Left ventricle myocardium inferior (tissue), 1 donor: ENCODE results near the gene KBTBD12. TPM values are rescaled to one million over a fixed set of nuclear protein-coding genes. Genes with fewer than 3 reads are reported as not detected.

ENCODE experiments used
- DNase-seq: peaks from one replicate; pipeline ENCODE4 v3.0.0-alpha.2; 2020
- H3K27ac ChIP-seq: fragments of 200-600 bp; replicated peaks from 2 replicates; pipeline ENCODE4 v1.8.0; 2021
- H3K27me3 ChIP-seq: fragments of 200-600 bp; 2 replicates; pipeline ENCODE4 v1.8.0; 2021; ENCODE audit warnings: low read depth
- H3K36me3 ChIP-seq: fragments of 200-600 bp; 2 replicates; pipeline ENCODE4 v1.8.0; 2021
- H3K4me1 ChIP-seq: fragments of 200-600 bp; 2 replicates; pipeline ENCODE4 v1.8.0; 2021
- H3K4me3 ChIP-seq: fragments of 200-600 bp; 2 replicates; pipeline ENCODE4 v1.8.0; 2021; ENCODE audit warnings: mild to moderate bottlenecking, moderate library complexity
- H3K9me3 ChIP-seq: fragments of 200-600 bp; replicated peaks from 2 replicates; pipeline ENCODE4 v1.8.0; 2021
- CTCF ChIP-seq: fragments of 200-600 bp; IDR thresholded peaks from 2 replicates; pipeline ENCODE4 v1.8.0; 2021; ENCODE audit warnings: antibody characterized with exemption, mild to moderate bottlenecking, borderline replicate concordance
- intact Hi-C: fragments of 100-400 bp; cut with micrococcal nuclease; formaldehyde crosslinking; loops from one replicate; pipeline ENCODE4 v1.11.0; 2022
- total RNA-seq: library from RNA; stranded (reverse); fragmentation: NEBNext Ultra II Directional; extraction: Animal tissue kit (Norgen Biotek cat#: 25700); gene quantifications from one replicate; pipeline ENCODE4 v1.2.1, GENCODE V29; 2021
- donor health status: DM: no; HTN: yes; CAD: no; lungs with severe emphysema.

Gene KBTBD12
- total RNA-seq, 1 donor from 2014 or later, result 41.8 TPM

- H3K9me3 ChIP-seq, result no peaks in the 10 kb centered on the region
- no peak for TF ChIP-seq CTCF
- no peaks in the 10 kb centered on the region for H3K36me3 ChIP-seq
- H3K4me3 ChIP-seq, result no peak overlapping the region
- no peaks in the 10 kb centered on the region for H3K27me3 ChIP-seq
- intact Hi-C loops, result no loop called here
- no peak for DNase-seq
- no peak overlapping the region for H3K27ac ChIP-seq
- peaks cover 13% of the 10 kb centered on the region for H3K4me1 ChIP-seq
Measured at GRCh38 chr3:127991251-127991650, 76.2 kb downstream of the KBTBD12 start.

GRCh38 chr3:127991681-127992080, 76.6 kb downstream of the KBTBD12 start:
- no peaks in the 10 kb centered on the region for H3K9me3 ChIP-seq
- peaks cover 11% of the 10 kb centered on the region for H3K4me1 ChIP-seq
- no peak for TF ChIP-seq CTCF
- no peak overlapping the region for H3K27ac ChIP-seq
- DNase-seq, result no peak
- H3K27me3 ChIP-seq, result no peaks in the 10 kb centered on the region
- no peaks in the 10 kb centered on the region for H3K36me3 ChIP-seq
- no peak overlapping the region for H3K4me3 ChIP-seq
- intact Hi-C loops, result no loop called here

GRCh38 chr3:127992127-127992526, 77.1 kb downstream of the KBTBD12 start:
- H3K27ac ChIP-seq, result no peak overlapping the region
- no peak for TF ChIP-seq CTCF
- intact Hi-C loops, result no loop called here

GRCh38 chr3:127994011-127994410, 79.0 kb downstream of the KBTBD12 start:
- TF ChIP-seq CTCF, result no peak
- H3K9me3 ChIP-seq, result no peaks in the 10 kb centered on the region
- intact Hi-C loops, result no loop called here

More at GRCh38 chr3:127992127-127992526, 77.1 kb downstream of the KBTBD12 start:
- no peaks in the 10 kb centered on the region for H3K36me3 ChIP-seq
- no peak overlapping the region for H3K4me3 ChIP-seq
- no peak for DNase-seq
- H3K27me3 ChIP-seq, result no peaks in the 10 kb centered on the region
- peaks cover 7% of the 10 kb centered on the region for H3K4me1 ChIP-seq
- H3K9me3 ChIP-seq, result no peaks in the 10 kb centered on the region

GRCh38 chr3:127997016-127997415, 82.0 kb downstream of the KBTBD12 start:
- intact Hi-C loops, result no loop called here
- no peaks in the 10 kb centered on the region for H3K9me3 ChIP-seq
- no peaks in the 10 kb centered on the region for H3K27me3 ChIP-seq
- no peaks in the 10 kb centered on the region for H3K4me1 ChIP-seq
- H3K27ac ChIP-seq, result no peak overlapping the region
- DNase-seq, result no peak
- H3K4me3 ChIP-seq, result no peak overlapping the region
- no peaks in the 10 kb centered on the region for H3K36me3 ChIP-seq
- TF ChIP-seq CTCF, result no peak

More at GRCh38 chr3:127994011-127994410, 79.0 kb downstream of the KBTBD12 start:
- Histone ChIP-seq H3K27ac (no peak overlapping the region), H3K36me3 (no peaks in the 10 kb centered on the region), H3K4me1 (no peaks in the 10 kb centered on the region), H3K27me3 (no peaks in the 10 kb centered on the region), H3K4me3 (no peak overlapping the region)
- no peak for DNase-seq

GRCh38 chr3:127997961-127998360, 82.9 kb downstream of the KBTBD12 start:
- TF ChIP-seq CTCF, result no peak
- Histone ChIP-seq H3K9me3 (no peaks in the 10 kb centered on the region), H3K27ac (no peak overlapping the region), H3K4me3 (no peak overlapping the region), H3K27me3 (no peaks in the 10 kb centered on the region), H3K4me1 (no peaks in the 10 kb centered on the region), H3K36me3 (no peaks in the 10 kb centered on the region)
- DNase-seq, result no peak
- intact Hi-C loops, result no loop called here
